HG03521 (cell line): Measurements from ENCODE around the gene PCBD2.
"Not testable (repeated sequence)": the region's sequence is repeated elsewhere in the genome, so short reads cannot be mapped to it uniquely, and the experiment has no call there.

Experiments used
- ATAC-seq: cut with Tn5 transposase; IDR thresholded peaks from one replicate; pipeline ENCODE4 v1.9.1; 2021; ENCODE audit warnings: mild to moderate bottlenecking, moderate library complexity; ENCODE audit not compliant: unreplicated experiment

The PCBD2 gene

GRCh38 chr5:134957920-134958608 lies 53.1 kb downstream of the PCBD2 start:
- no peak for ATAC-seq

- ATAC-seq: no peak
These were observed 53.8 kb downstream of the PCBD2 start for GRCh38 chr5:134958755-134959154.

GRCh38 chr5:134963098-134963497 lies 58.2 kb downstream of the PCBD2 start:
- ATAC-seq: no peak

- no peak for ATAC-seq
These were observed 59.7 kb downstream of the PCBD2 start for GRCh38 chr5:134964359-134965270.

- no peak for ATAC-seq
These were observed 60.4 kb downstream of the PCBD2 start for GRCh38 chr5:134965271-134965825.

GRCh38 chr5:134967607-134968006 lies 62.7 kb downstream of the PCBD2 start, which contains the start of gene CATSPER3:
Gene CATSPER3 (plus strand): TSS chr5:134967907. CDS start chr5:134967992, 85 bp downstream.
- no peak for ATAC-seq

- no peak for ATAC-seq
These were observed 63.1 kb downstream of the PCBD2 start for GRCh38 chr5:134968055-134968454.

GRCh38 chr5:134969166-134969565 lies 64.2 kb downstream of the PCBD2 start:
- no peak for ATAC-seq

- ATAC-seq: no peak
These were observed 70.3 kb downstream of the PCBD2 start for GRCh38 chr5:134975078-134975715.

- ATAC-seq: no peak
These were observed 70.9 kb downstream of the PCBD2 start for GRCh38 chr5:134975843-134976242.

- ATAC-seq: no peak
These were observed 71.9 kb downstream of the PCBD2 start for GRCh38 chr5:134976841-134977240.

- ATAC-seq: no peak
These were observed 74.5 kb downstream of the PCBD2 start for GRCh38 chr5:134979416-134979815.

GRCh38 chr5:134982230-134982629 lies 77.3 kb downstream of the PCBD2 start:
- ATAC-seq: no peak

- no peak for ATAC-seq
These were observed 84.4 kb downstream of the PCBD2 start for GRCh38 chr5:134989266-134989830.

GRCh38 chr5:134990183-134990582 lies 85.3 kb downstream of the PCBD2 start:
- not testable (repeated sequence) for ATAC-seq

GRCh38 chr5:134992148-134992547 lies 87.2 kb downstream of the PCBD2 start:
- ATAC-seq: no peak

- ATAC-seq: no peak
These were observed 88.2 kb downstream of the PCBD2 start for GRCh38 chr5:134993161-134993560.

GRCh38 chr5:134994560-134995156 lies 89.7 kb downstream of the PCBD2 start:
- no peak for ATAC-seq

GRCh38 chr5:134995850-134996402 lies 91.0 kb downstream of the PCBD2 start:
- ATAC-seq: no peak

GRCh38 chr5:134997015-134997414 lies 92.1 kb downstream of the PCBD2 start:
- no peak for ATAC-seq
